ENCODE results near the gene EXOC3L4.
A peak's percentile ranks its signal among the peaks of the same experiment; 100 is the strongest.
"Not testable (repeated sequence)": the region's sequence is repeated elsewhere in the genome, so short reads cannot be mapped to it uniquely, and the experiment has no call there.

The EXOC3L4 gene

GRCh38 chr14:103108749-103109207 lies 14.3 kb downstream of the EXOC3L4 start:
- peak; percentile 67 for DNase-seq

GRCh38 chr14:103109535-103110441 lies 15.3 kb downstream of the EXOC3L4 start:
- no peak for DNase-seq

GRCh38 chr14:103110681-103111231 lies 16.2 kb downstream of the EXOC3L4 start:
- no peak for DNase-seq

GRCh38 chr14:103111232-103111868 lies 16.8 kb downstream of the EXOC3L4 start:
- peak; percentile 49 for DNase-seq

- DNase-seq: no peak
Measured at GRCh38 chr14:103112400-103113243, 18.1 kb downstream of the EXOC3L4 start.

- no peak for DNase-seq
Measured at GRCh38 chr14:103113303-103113702, 18.8 kb downstream of the EXOC3L4 start.

GRCh38 chr14:103113774-103114173 lies 19.2 kb downstream of the EXOC3L4 start:
- DNase-seq: no peak

- not testable (repeated sequence) for DNase-seq
Measured at GRCh38 chr14:103115086-103115679, 20.7 kb downstream of the EXOC3L4 start.

GRCh38 chr14:103115845-103116572 lies 21.5 kb downstream of the EXOC3L4 start:
- DNase-seq: no peak

GRCh38 chr14:103116636-103117035 lies 22.1 kb downstream of the EXOC3L4 start:
- no peak for DNase-seq

- DNase-seq: not testable (repeated sequence)
Measured at GRCh38 chr14:103117499-103117898, 23.0 kb downstream of the EXOC3L4 start.

- DNase-seq: peak; percentile 84
Measured at GRCh38 chr14:103118018-103118662, 23.6 kb downstream of the EXOC3L4 start.

GRCh38 chr14:103118663-103119404 lies 24.3 kb downstream of the EXOC3L4 start:
- DNase-seq: peak; percentile 88

GRCh38 chr14:103119527-103119926 lies 25.0 kb downstream of the EXOC3L4 start:
- DNase-seq: not testable (repeated sequence)

GRCh38 chr14:103121121-103121845 lies 26.8 kb downstream of the EXOC3L4 start:
- DNase-seq: peak; percentile 50

GRCh38 chr14:103121846-103122584 lies 27.5 kb downstream of the EXOC3L4 start:
- DNase-seq: peak; percentile 61

- DNase-seq: no peak
Measured at GRCh38 chr14:103122585-103122946, 28.0 kb downstream of the EXOC3L4 start.

GRCh38 chr14:103122947-103123633 lies 28.6 kb downstream of the EXOC3L4 start, which contains the start of gene TNFAIP2:
Gene TNFAIP2 (plus strand): TSS chr14:103123461. CDS start chr14:103126458, 2,997 bp downstream.
- peak; percentile 57 for DNase-seq

Measured in CD4-positive, alpha-beta T cell treated with Interferon gamma for 1 hour (primary cell).